Calu3 (cell line): ENCODE results near the gene HIVEP1. TPM values are rescaled to one million over a fixed set of nuclear protein-coding genes. Genes with fewer than 3 reads are reported as not detected.

ENCODE experiments used
- BruUV-seq: library from RNA; stranded (reverse); fragments of 400-500 nt; replicated peaks from 2 replicates; lab custom pipeline; 2021; lab: Mats Ljungman, UMichigan
- CTCF ChIA-PET: fragments of 300-600 bp; sonication (Branson Sonifier 250); formaldehyde crosslinking; loops from one replicate; lab custom pipeline; 2022; ENCODE audit warnings: antibody characterized with exemption; lab: Charles Lee
- DNase-seq: peaks from one replicate; pipeline ENCODE4 v3.0.0; 2022
- H3K27ac Mint-ChIP-seq: one replicate; pipeline ENCODE4 v1.8.0; 2022; ENCODE audit warnings: mixed read lengths; ENCODE audit not compliant: unreplicated experiment
- H3K27me3 Mint-ChIP-seq: one replicate; pipeline ENCODE4 v1.8.0; 2022; ENCODE audit warnings: mixed read lengths; ENCODE audit not compliant: unreplicated experiment
- H3K36me3 Mint-ChIP-seq: one replicate; pipeline ENCODE4 v1.8.0; 2022; ENCODE audit warnings: mild to moderate bottlenecking, moderate library complexity, mixed read lengths; ENCODE audit not compliant: insufficient read depth, unreplicated experiment
- H3K4me1 Mint-ChIP-seq: one replicate; pipeline ENCODE4 v1.8.0; 2022; ENCODE audit warnings: mild to moderate bottlenecking, low read depth, mixed read lengths; ENCODE audit not compliant: unreplicated experiment
- H3K4me3 Mint-ChIP-seq: one replicate; pipeline ENCODE4 v1.8.0; 2022; ENCODE audit warnings: mild to moderate bottlenecking, low read depth, moderate library complexity, mixed read lengths; ENCODE audit not compliant: unreplicated experiment
- H3K9me3 Mint-ChIP-seq: one replicate; pipeline ENCODE4 v1.8.0; 2022; ENCODE audit warnings: low read depth, mixed read lengths; ENCODE audit not compliant: unreplicated experiment
- intact Hi-C: fragments of 100-400 bp; cut with micrococcal nuclease; formaldehyde crosslinking; loops from one replicate; pipeline ENCODE4 v1.10.0; 2022; ENCODE audit not compliant: unreplicated experiment
- total RNA-seq: library from RNA; stranded (reverse); gene quantifications from 2 replicates; pipeline ENCODE4 v1.2.3, GENCODE V29; 2022
- TF ChIP-seq, protein P1 (sequence below): fragments of 200-600 bp; IDR thresholded peaks from one replicate; pipeline ENCODE4 v1.8.0; 2022; ENCODE audit warnings: antibody characterized with exemption; ENCODE audit not compliant: unreplicated experiment

HIVEP1 gene
- total RNA-seq, 1 experiment from 2014 or later = 16.1 TPM

DNA sequence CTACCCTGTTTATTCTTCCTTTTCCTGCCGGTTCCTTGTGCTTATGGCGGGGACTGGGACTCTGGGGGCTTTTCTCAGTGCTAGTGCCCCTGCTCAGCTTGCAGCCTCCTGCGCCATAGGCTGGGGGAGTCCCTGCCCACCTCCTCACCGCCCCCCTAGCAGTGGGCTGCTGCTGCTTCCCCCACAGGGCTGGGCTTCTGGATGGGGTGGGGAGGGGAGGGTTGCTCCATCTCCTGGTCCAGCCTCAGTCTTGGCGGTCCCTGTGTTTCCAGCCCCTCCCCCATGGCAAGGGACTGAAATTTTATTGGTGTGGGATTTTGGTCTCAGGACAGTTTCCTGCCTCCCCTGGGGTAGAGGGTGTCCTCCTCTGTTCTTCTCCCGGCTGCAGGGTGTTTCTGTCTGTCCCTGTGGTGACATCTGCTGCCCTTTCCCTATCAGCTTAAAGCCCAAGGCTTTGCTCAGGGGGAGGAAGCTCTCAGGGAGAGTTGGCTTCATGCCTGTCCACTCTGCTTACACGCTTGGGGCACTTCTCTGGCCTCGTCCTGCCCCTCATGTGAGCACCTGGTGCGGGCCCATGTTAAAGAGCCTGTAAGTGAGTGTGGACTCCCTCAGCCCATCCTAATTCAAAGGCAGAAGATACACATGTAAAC is 100.6 kb downstream of the HIVEP1 start:
- TF ChIP-seq, protein P1, sequence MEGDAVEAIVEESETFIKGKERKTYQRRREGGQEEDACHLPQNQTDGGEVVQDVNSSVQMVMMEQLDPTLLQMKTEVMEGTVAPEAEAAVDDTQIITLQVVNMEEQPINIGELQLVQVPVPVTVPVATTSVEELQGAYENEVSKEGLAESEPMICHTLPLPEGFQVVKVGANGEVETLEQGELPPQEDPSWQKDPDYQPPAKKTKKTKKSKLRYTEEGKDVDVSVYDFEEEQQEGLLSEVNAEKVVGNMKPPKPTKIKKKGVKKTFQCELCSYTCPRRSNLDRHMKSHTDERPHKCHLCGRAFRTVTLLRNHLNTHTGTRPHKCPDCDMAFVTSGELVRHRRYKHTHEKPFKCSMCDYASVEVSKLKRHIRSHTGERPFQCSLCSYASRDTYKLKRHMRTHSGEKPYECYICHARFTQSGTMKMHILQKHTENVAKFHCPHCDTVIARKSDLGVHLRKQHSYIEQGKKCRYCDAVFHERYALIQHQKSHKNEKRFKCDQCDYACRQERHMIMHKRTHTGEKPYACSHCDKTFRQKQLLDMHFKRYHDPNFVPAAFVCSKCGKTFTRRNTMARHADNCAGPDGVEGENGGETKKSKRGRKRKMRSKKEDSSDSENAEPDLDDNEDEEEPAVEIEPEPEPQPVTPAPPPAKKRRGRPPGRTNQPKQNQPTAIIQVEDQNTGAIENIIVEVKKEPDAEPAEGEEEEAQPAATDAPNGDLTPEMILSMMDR = no peak
- no peaks in the 10 kb centered on the region for H3K27me3 Mint-ChIP-seq
- no peak overlapping the region for H3K4me3 Mint-ChIP-seq
- DNase-seq = no peak
- intact Hi-C loops = no loop called here
- no peak overlapping the region for H3K27ac Mint-ChIP-seq
- no peaks in the 10 kb centered on the region for H3K36me3 Mint-ChIP-seq
- BruUV-seq = no TSS peak
- H3K4me1 Mint-ChIP-seq = no peaks in the 10 kb centered on the region
- CTCF ChIA-PET = no interaction called here
- no peaks in the 10 kb centered on the region for H3K9me3 Mint-ChIP-seq

DNA sequence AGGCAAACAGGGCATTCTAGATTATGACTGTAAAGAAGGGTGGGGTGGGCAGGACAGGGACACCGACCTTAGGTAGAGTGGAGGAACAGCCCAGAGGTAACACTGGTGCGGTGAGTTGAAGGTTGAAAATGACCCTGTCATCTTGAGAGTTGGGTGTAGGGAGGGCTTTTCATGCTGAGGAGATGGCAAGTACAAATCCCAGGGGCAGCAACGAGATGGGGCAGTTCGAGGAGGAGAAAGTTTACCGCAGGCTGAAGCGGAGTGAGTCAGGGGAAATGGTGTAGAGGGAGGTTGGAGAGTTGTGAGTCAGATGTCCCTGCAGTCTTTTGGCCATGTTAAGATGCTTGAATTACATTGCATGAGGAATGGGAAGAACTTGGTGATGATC is 101.1 kb downstream of the HIVEP1 start:
- Mint-ChIP-seq H3K4me1 (no peaks in the 10 kb centered on the region), H3K9me3 (no peaks in the 10 kb centered on the region), H3K27ac (no peak overlapping the region), H3K36me3 (no peaks in the 10 kb centered on the region), H3K27me3 (no peaks in the 10 kb centered on the region), H3K4me3 (no peak overlapping the region)
- intact Hi-C loops = no loop called here
- no TSS peak for BruUV-seq
- DNase-seq = no peak
- TF ChIP-seq, protein P1 = no peak
- CTCF ChIA-PET = no interaction called here

DNA sequence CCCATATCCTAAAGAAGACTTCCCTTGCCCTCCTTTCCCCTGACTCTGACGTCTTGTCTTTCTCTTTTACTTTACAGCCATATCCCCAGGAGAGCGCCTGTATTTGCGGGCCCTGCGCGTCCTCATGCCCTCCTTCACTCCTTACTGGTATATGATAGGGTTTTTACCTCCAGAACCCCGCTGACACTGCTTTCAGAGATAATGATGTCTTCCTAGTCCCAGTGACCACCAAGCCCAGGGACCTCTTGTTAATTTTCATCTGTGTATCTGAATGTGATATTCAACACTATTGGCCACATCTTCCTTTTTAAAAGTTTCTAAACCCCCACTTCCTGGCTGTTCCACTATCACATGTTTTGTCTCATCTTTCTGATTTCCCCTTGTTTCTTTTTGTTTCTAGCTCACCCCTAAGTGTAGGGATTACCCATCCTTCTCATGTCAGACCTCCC is 102.0 kb downstream of the HIVEP1 start:
- intact Hi-C loops = no loop called here
- H3K27ac Mint-ChIP-seq = no peak overlapping the region
- H3K36me3 Mint-ChIP-seq = no peaks in the 10 kb centered on the region

DNA sequence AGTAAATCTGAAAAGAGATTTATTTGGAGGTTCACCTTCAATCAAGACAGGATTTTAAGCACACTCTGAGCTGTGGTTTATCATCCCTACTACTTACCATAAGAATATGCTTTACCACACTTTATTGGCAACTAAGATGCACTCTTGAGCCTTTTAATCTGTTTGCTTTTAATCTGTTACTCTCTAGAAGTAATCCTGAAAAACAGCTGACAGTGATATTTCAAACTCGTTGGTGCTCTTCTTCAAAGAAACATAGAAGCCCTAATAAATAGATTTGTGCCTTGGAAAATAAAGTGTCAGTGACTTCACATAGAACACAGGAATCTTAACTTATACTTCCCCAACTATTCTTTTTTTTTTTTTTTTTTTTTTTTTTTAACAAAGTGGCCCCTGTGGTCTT is 102.9 kb downstream of the HIVEP1 start:
- TF ChIP-seq, protein P1 = no peak
- CTCF ChIA-PET = no interaction called here
- no peak for DNase-seq
- H3K4me1 Mint-ChIP-seq = peaks cover 11% of the 10 kb centered on the region
- H3K9me3 Mint-ChIP-seq = no peaks in the 10 kb centered on the region
- H3K27ac Mint-ChIP-seq = no peak overlapping the region
- no TSS peak for BruUV-seq
- H3K36me3 Mint-ChIP-seq = no peaks in the 10 kb centered on the region
- H3K27me3 Mint-ChIP-seq = no peaks in the 10 kb centered on the region
- no peak overlapping the region for H3K4me3 Mint-ChIP-seq
- intact Hi-C loops = no loop called here

More for the DNA sequence above, 102.0 kb downstream of the HIVEP1 start:
- H3K4me3 Mint-ChIP-seq = no peak overlapping the region
- no TSS peak for BruUV-seq
- H3K9me3 Mint-ChIP-seq = no peaks in the 10 kb centered on the region
- TF ChIP-seq, protein P1 = no peak
- H3K4me1 Mint-ChIP-seq = peaks cover 7% of the 10 kb centered on the region
- DNase-seq = no peak
- no peaks in the 10 kb centered on the region for H3K27me3 Mint-ChIP-seq
- CTCF ChIA-PET = no interaction called here
